ENCODE measurements around the gene RFX3. TPM values are rescaled to one million over a fixed set of nuclear protein-coding genes. Genes with fewer than 3 reads are reported as not detected.

Gene RFX3
- total RNA-seq, 6 experiments from 2014 or later, result 2.8 to 4.2 (median 3.5) TPM

DNA sequence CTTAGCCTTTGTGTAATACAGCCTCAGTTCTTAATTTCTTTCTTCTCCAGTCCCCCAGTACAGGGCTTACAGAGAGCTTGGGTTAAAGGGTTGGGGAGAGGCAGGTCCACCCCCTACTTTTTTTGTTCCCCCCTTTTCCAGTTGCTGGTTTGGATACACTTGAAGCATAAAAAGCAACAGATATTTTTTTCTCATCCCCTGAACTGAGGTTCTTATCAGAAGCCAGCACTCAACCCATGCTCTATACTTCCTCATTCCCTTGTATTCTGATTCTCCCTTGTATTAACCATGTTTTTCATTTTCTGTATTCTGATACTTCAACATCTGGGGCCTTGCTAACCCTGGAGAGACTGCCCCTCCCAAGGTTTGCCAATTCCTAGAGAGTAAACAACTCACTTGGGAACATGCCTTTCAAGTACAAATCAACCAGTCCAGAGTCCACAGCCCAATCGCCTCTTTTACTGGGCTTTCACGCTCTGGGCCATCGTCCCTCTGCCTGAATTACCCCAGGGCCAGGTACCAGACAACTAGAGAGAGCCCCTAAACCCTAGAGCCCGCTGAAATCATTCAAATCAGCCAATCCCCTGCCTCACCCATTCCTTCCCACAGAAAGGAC, 348.5 kb downstream of the RFX3 start:
- no peak for DNase-seq

DNA sequence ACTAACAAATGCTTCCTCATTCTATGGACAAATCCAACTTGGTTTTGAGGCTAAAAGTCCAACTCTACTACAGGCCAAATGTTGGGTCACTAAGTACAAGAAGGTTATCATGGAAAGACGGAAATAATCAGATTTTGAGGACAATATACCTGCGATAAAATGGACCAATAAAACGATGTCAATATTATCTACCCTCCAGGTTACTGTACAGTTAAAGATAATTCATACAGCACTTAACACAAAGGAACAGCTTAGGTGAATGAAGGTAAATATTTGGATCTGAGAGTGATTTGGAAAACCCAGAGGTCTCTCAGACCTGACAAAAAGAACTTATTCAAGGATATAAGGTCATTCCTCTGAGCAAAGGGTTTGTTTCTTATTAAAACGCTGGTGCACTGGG, 352.4 kb downstream of the RFX3 start:
- Mint-ChIP-seq H3K4me3 (no peak overlapping the region), H3K27me3 (ENCODE audit: insufficient read depth) (peaks cover 10% of the 10 kb centered on the region), H3K4me1 (ENCODE audit: low read depth) (peaks cover 11% of the 10 kb centered on the region), H3K27ac (no peak overlapping the region), H3K9me3 (no peaks in the 10 kb centered on the region), H3K36me3 (ENCODE audit: low read depth) (no peaks in the 10 kb centered on the region)
- no peak for DNase-seq
- TF ChIP-seq, protein P1, sequence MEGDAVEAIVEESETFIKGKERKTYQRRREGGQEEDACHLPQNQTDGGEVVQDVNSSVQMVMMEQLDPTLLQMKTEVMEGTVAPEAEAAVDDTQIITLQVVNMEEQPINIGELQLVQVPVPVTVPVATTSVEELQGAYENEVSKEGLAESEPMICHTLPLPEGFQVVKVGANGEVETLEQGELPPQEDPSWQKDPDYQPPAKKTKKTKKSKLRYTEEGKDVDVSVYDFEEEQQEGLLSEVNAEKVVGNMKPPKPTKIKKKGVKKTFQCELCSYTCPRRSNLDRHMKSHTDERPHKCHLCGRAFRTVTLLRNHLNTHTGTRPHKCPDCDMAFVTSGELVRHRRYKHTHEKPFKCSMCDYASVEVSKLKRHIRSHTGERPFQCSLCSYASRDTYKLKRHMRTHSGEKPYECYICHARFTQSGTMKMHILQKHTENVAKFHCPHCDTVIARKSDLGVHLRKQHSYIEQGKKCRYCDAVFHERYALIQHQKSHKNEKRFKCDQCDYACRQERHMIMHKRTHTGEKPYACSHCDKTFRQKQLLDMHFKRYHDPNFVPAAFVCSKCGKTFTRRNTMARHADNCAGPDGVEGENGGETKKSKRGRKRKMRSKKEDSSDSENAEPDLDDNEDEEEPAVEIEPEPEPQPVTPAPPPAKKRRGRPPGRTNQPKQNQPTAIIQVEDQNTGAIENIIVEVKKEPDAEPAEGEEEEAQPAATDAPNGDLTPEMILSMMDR (IDR thresholded peaks at IDR 0.05), result no peak

More for the DNA sequence above, 348.5 kb downstream of the RFX3 start:
- Mint-ChIP-seq H3K9me3 (no peaks in the 10 kb centered on the region), H3K36me3 (ENCODE audit: low read depth) (no peaks in the 10 kb centered on the region), H3K4me1 (ENCODE audit: low read depth) (peaks cover 11% of the 10 kb centered on the region), H3K27ac (no peak overlapping the region), H3K4me3 (no peak overlapping the region), H3K27me3 (ENCODE audit: insufficient read depth) (peaks cover 22% of the 10 kb centered on the region)
- TF ChIP-seq, protein P1 (IDR thresholded peaks at IDR 0.05), result no peak

DNA sequence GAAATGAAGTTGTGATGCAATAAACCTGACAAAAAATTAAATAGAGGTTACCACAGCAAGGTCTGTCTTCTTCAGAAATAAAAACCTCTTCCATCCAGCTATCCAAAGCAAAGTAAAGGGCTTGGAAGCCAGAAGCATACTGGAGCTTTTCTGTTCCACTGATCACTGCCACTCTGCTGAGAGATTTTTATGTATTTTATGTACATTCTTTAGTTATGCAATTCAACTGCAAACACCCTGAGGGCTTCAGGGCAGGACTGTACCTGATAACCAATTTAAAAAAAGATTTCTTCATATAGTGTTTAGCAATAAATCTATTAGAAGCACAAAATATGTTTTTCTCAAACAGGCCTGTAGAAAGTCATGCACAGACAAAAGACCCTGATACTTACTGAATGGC, 355.0 kb downstream of the RFX3 start:
- DNase-seq, result no peak
- Mint-ChIP-seq H3K27ac (no peak overlapping the region), H3K9me3 (no peaks in the 10 kb centered on the region), H3K4me3 (no peak overlapping the region), H3K27me3 (ENCODE audit: insufficient read depth) (peaks cover 10% of the 10 kb centered on the region), H3K4me1 (ENCODE audit: low read depth) (no peaks in the 10 kb centered on the region), H3K36me3 (ENCODE audit: low read depth) (no peaks in the 10 kb centered on the region)
- TF ChIP-seq, protein P1 (IDR thresholded peaks at IDR 0.05), result no peak
